ENCODE data around the gene LINC01488.

DNA sequence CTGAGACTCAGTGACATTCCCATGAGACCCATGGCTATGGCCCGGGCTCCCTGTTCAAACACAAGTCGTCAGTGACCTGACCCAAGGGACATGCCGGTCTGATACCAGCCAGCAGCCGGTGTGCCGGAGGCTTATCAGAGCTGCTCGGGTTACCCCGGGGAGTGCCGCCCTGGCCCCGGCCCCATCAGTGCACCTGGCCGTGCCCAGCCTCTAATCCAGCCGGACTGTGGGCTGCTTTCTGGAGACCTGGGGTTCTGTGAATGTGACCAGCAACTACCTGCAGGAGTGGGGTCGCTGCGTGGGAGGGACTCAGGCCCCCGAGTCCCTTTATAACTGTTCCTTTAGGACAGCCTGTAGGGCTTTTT, 52.7 kb downstream of the LINC01488 start:
- TF ChIP-seq POLR2A (IDR thresholded peaks at IDR 0.05) = no peak
- TF ChIP-seq CTCF (IDR thresholded peaks at IDR 0.05) = no peak

All from Peyer's patch (tissue), 4 donors.